Activated CD4-positive, alpha-beta T cell treated with anti-CD3 and anti-CD28 coated beads for 36 hours (primary cell): Measurements from ENCODE around the gene ISG20. TPM values are rescaled to one million over a fixed set of nuclear protein-coding genes. Genes with fewer than 3 reads are reported as not detected.
A peak's percentile ranks its signal among the peaks of the same experiment; 100 is the strongest.
"Not testable (repeated sequence)": the region's sequence is repeated elsewhere in the genome, so short reads cannot be mapped to it uniquely, and the experiment has no call there.

ENCODE experiments used
- ATAC-seq: fragments of 200-7000 bp; cut with Tn5 transposase; one replicate; pipeline ENCODE4 v1.10.0; 2021; ENCODE audit warnings: mild to moderate bottlenecking, moderate library complexity
- CTCF ChIA-PET: fragments of 350-600 bp; sonication (Branson Sonifier 250); formaldehyde crosslinking; loops from one replicate; lab custom pipeline; 2021; ENCODE audit warnings: antibody characterized with exemption; lab: Charles Lee
- POLR2A ChIA-PET: fragments of 350-600 bp; sonication (Branson Sonifier 250); formaldehyde crosslinking; loops from one replicate; lab custom pipeline; 2021; ENCODE audit warnings: antibody characterized with exemption, inconsistent platforms; lab: Charles Lee
- DNase-seq: peaks from one replicate; pipeline ENCODE4 v3.0.0-alpha.2; 2020
- H3K27ac Mint-ChIP-seq: one replicate; pipeline ENCODE4 v1.8.0; 2021; ENCODE audit warnings: mixed read lengths
- H3K27me3 Mint-ChIP-seq: one replicate; pipeline ENCODE4 v1.8.0; 2021; ENCODE audit warnings: mixed read lengths
- H3K36me3 Mint-ChIP-seq: one replicate; pipeline ENCODE4 v1.8.0; 2021; ENCODE audit warnings: low read depth, mixed read lengths
- H3K4me1 Mint-ChIP-seq: one replicate; pipeline ENCODE4 v1.8.0; 2021; ENCODE audit warnings: mixed read lengths
- H3K4me3 Mint-ChIP-seq: one replicate; pipeline ENCODE4 v1.8.0; 2021; ENCODE audit warnings: mild to moderate bottlenecking, moderate library complexity, mixed read lengths
- H3K9me3 Mint-ChIP-seq: one replicate; pipeline ENCODE4 v1.8.0; 2021; ENCODE audit warnings: low read depth, mixed read lengths
- intact Hi-C, 2 experiments: fragments of 100-400 bp; cut with DNase I in 1 of 2; cut with micrococcal nuclease in 1 of 2; formaldehyde crosslinking; loops; one replicate each; pipeline versions ENCODE4 v1.14.2 to v1.15.1; 2022 to 2024; cut with DNase I, micrococcal nuclease
- total RNA-seq, 2 experiments: library from RNA; stranded (reverse); gene quantifications; one replicate each; pipeline ENCODE4 v1.2.3, GENCODE V29; 2021

Gene ISG20
- total RNA-seq, 2 experiments from 2014 or later, result 107 to 120 TPM

DNA sequence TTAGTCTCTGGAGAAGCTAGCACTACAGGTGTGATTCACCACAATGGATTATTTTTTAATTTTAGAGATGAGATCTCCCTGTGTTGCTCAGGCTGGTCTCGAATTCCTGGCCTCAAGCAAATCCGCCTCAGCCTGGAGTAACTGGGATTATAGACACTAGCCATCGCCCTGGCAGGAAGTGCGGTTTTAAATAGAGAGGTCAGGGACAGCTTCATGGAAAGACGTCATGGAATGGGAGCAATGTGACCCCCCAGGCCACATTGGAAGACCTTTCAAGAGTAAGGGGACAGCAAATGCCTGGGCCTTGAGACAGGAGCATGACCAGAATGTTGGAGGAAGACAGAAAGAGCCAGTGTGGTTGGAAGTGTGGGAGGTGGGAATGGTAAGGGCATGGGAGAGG is 2.2 kb upstream of the ISG20 start:
- ChIA-PET CTCF (interaction anchor here (0.7 to 2.7 kb wide), 3 partner anchors 12 to 50 kb away, joined by 4 to 25 read pairs (median 11); partner anchors contain the start of gene AEN), POLR2A (interaction anchor here (0.6 to 2.0 kb wide), 2 partner anchors 15 to 21 kb away, joined by 3 to 11 read pairs; partner anchors contain the start of gene AEN)
- peak overlapping the region; percentile 98 for H3K27ac Mint-ChIP-seq
- ATAC-seq (no peak), DNase-seq (no peak)
- no peaks in the 10 kb centered on the region for H3K27me3 Mint-ChIP-seq
- H3K4me1 Mint-ChIP-seq, result peaks cover 91% of the 10 kb centered on the region
- H3K4me3 Mint-ChIP-seq, result peak overlapping the region; percentile 72
- H3K9me3 Mint-ChIP-seq, result no peaks in the 10 kb centered on the region
- intact Hi-C loops, result no loop called here
- H3K36me3 Mint-ChIP-seq, result peaks cover 52% of the 10 kb centered on the region

DNA sequence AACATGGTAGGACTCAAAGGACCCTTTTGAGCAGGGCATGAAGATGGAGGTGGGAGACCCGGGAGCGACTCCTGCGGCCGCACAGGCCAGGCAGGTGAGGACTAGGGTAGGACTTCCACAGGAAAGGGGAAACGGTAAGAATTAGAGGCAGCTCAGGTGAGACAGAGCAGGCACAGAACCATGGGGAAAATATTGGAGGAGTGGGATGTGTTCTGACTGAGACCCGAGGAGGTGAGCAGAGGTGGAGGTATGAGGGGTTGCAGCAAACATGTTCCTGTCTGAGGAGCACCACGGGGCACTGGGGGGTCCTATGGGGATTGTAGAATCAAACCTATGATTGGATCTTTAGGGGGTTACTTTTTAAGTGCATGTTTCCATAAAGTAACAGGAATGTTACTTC is 1.4 kb upstream of the ISG20 start:
- ChIA-PET CTCF (interaction anchor here (1.8 kb wide), 2 partner anchors 13 to 16 kb away, joined by 11 to 13 read pairs; partner anchors contain the start of gene AEN), POLR2A (interaction anchor here (2.1 kb wide), 1 partner anchor 14 kb away, joined by 21 read pairs; no protein-coding TSS in a partner anchor)
- Mint-ChIP-seq H3K4me3 (peak overlapping the region; percentile 87), H3K27ac (peak overlapping the region; percentile 98), H3K9me3 (no peaks in the 10 kb centered on the region), H3K4me1 (peaks cover 88% of the 10 kb centered on the region), H3K36me3 (peaks cover 51% of the 10 kb centered on the region), H3K27me3 (no peaks in the 10 kb centered on the region)
- intact Hi-C loops, result no loop called here
- no peak for ATAC-seq
- no peak for DNase-seq

DNA sequence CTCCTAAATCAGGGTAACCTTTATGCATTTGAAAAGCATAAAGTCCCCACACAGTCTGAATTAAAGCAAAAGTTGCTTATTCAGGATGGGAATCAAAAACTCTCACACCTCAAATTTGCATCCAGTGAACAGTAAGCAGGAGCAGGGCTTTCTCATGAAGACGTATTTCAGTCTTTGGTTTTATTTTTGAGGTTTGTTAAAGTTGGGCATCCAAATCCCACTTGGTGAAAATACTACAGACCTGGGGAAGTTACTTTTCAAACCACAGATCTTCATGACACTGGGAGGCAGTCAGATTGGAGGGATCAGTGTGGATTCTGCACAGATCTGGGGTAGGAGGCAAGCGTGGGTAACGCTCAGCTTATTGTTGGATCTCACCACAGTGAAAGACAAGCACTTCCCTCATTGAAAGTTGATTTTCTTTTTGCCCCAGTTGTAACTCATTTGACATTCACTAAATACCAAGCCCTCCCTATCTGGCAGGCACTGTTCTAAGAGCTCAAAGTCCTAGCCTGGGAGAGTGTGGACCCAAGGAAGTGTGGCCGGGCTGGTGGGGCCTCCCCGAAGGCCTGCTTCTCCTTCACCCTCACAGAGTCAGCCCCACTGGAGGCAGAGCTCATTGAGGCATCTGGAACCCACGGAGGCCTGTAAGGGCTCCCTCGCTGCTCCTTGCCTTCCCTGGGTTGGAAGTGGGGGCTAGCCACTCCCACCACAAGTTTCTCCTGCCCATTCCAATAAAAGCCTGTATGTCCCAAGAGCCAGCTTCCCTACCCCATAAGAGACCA is 783 bp upstream of the ISG20 start:
- POLR2A ChIA-PET, result interaction anchor here (0.8 to 2.1 kb wide), 7 partner anchors 10 to 540 kb away, joined by 3 to 21 read pairs (median 5); partner anchors contain the start of genes ABHD2, MRPL46 and MRPS11
- ATAC-seq, result peak; percentile 2
- CTCF ChIA-PET, result interaction anchor here (0.6 to 1.8 kb wide), 12 partner anchors 10 to 508 kb away, joined by 3 to 13 read pairs (median 4); partner anchors contain the start of gene AEN
- Mint-ChIP-seq H3K27me3 (no peaks in the 10 kb centered on the region), H3K4me3 (peak overlapping the region; percentile 87), H3K4me1 (peaks cover 87% of the 10 kb centered on the region), H3K27ac (peak overlapping the region; percentile 98), H3K9me3 (no peaks in the 10 kb centered on the region), H3K36me3 (peaks cover 50% of the 10 kb centered on the region)
- intact Hi-C loops, result loop anchor here (1.0 kb wide), 4 partner anchors 11 to 92 kb away; partner anchors contain the start of gene DET1 (in 1 of the 2)
- no peak for DNase-seq

DNA sequence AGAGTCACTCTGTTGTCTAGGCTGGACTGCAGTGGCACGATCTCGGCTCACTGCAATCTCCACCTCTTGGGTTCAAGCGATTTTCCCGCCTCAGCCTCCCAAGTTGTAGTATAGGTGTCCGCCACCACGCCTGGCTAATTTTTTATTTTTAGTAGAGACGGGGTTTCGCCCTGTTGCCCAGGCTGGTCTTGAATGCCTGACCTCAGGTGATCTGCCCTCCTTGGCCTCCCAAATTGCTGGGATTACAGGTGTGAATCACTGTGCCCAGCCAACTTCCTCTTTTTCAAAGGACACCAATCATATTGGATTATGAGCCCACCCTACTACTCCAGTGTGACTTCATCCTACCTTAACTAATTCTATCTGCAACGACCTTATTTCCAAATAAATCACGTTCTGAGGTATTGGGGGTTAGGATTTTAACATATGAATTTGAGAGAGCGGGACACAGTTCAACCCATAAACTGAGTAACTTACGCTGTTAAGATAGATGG is 3.2 kb downstream of the ISG20 start:
- CTCF ChIA-PET, result interaction anchor here (0.6 kb wide), 1 partner anchor 77 kb away, joined by 5 read pairs; no protein-coding TSS in a partner anchor
- Mint-ChIP-seq H3K9me3 (no peaks in the 10 kb centered on the region), H3K36me3 (peaks cover 43% of the 10 kb centered on the region), H3K4me1 (peaks cover 79% of the 10 kb centered on the region), H3K27me3 (no peaks in the 10 kb centered on the region), H3K4me3 (no peak overlapping the region), H3K27ac (peak overlapping the region; percentile 59)
- DNase-seq (no peak), ATAC-seq (no peak)
- POLR2A ChIA-PET, result no interaction called here
- intact Hi-C loops, result no loop called here

GRCh38 chr15:88642514-88642913 is 3.7 kb downstream of the ISG20 start:
- CTCF ChIA-PET, result interaction anchor here (0.5 kb wide), 1 partner anchor 356 kb away, joined by 3 read pairs; no protein-coding TSS in a partner anchor
- Mint-ChIP-seq H3K27ac (peak overlapping the region; percentile 59), H3K4me1 (peaks cover 78% of the 10 kb centered on the region), H3K36me3 (peaks cover 43% of the 10 kb centered on the region)
- ATAC-seq, H3K4me3 Mint-ChIP-seq, H3K27me3 Mint-ChIP-seq, H3K9me3 Mint-ChIP-seq, POLR2A ChIA-PET, intact Hi-C loops: not testable (repeated sequence)
- DNase-seq, result peak; percentile 4

GRCh38 chr15:88644741-88645140 is 5.9 kb downstream of the ISG20 start:
- H3K27ac Mint-ChIP-seq, result no peak overlapping the region
- intact Hi-C loops, result no loop called here
- DNase-seq (peak; percentile 3), ATAC-seq (no peak)
- no peaks in the 10 kb centered on the region for H3K27me3 Mint-ChIP-seq
- CTCF ChIA-PET, result interaction anchor here (0.6 kb wide), 1 partner anchor 1476 kb away, joined by 3 read pairs; no protein-coding TSS in a partner anchor
- no peak overlapping the region for H3K4me3 Mint-ChIP-seq
- peaks cover 79% of the 10 kb centered on the region for H3K4me1 Mint-ChIP-seq
- H3K36me3 Mint-ChIP-seq, result peaks cover 49% of the 10 kb centered on the region
- POLR2A ChIA-PET, result no interaction called here
- no peaks in the 10 kb centered on the region for H3K9me3 Mint-ChIP-seq

DNA sequence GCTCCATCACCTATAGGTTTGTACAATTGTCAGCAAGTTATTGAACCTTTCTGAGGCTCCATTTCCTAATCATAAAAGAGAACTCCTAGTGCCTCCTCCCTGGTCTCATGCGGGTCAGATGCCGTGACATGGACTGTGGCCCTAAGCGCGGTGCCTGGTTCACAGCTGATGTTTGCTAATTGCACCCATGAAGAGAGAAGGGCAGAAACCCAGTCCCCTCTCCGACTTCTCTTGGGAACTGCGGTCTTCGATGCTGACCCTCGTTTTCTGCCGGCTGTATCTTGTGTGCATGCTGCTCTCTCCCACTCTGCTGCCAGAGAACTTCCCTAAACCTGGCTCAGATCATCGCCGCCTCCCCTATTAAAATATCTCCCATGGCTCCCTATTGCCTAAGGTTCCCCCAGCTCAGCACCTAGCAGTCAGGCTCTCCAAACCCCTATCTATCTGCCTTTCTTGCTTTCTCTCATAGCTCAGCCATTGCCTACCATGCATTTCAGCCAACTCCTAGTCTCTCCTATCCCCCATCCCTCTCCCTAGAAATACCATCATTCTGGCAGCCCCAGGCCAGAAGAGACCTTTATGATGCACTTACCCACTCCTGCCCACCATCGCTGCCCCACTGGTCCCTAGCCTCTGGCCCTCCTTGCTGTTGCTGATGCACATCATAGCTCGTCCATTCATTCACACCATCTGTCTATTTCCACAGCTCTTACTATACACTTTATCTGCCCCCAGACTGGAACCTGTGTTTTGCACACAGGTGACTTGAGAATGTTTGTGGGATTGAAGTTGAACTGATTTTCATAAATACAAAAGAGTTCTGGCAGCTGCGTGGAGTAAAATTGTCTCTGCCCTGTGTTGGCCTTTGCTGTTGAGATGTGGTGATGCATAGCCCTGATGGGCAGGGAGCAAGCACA is 6.6 kb downstream of the ISG20 start:
- H3K27ac Mint-ChIP-seq, result peak overlapping the region; percentile 4
- H3K36me3 Mint-ChIP-seq, result peaks cover 43% of the 10 kb centered on the region
- peaks cover 79% of the 10 kb centered on the region for H3K4me1 Mint-ChIP-seq
- intact Hi-C loops, result no loop called here
- DNase-seq, result no peak
- ATAC-seq, result no peak
- H3K9me3 Mint-ChIP-seq, result no peaks in the 10 kb centered on the region
- CTCF ChIA-PET, result interaction anchor here (0.6 to 1.8 kb wide), 2 partner anchors 10 to 1477 kb away, joined by 3 to 4 read pairs; no protein-coding TSS in a partner anchor
- H3K27me3 Mint-ChIP-seq, result no peaks in the 10 kb centered on the region
- no peak overlapping the region for H3K4me3 Mint-ChIP-seq
- POLR2A ChIA-PET, result no interaction called here

- intact Hi-C loops, result no loop called here
- CTCF ChIA-PET, result interaction anchor here (1.8 kb wide), 1 partner anchor 11 kb away, joined by 4 read pairs; no protein-coding TSS in a partner anchor
- peaks cover 43% of the 10 kb centered on the region for H3K36me3 Mint-ChIP-seq
- no peaks in the 10 kb centered on the region for H3K9me3 Mint-ChIP-seq
- POLR2A ChIA-PET, result no interaction called here
- peak overlapping the region; percentile 4 for H3K27ac Mint-ChIP-seq
- no peaks in the 10 kb centered on the region for H3K27me3 Mint-ChIP-seq
- ATAC-seq (no peak), DNase-seq (no peak)
- H3K4me1 Mint-ChIP-seq, result peaks cover 79% of the 10 kb centered on the region
- no peak overlapping the region for H3K4me3 Mint-ChIP-seq
Observed at GRCh38 chr15:88646088-88646405, 7.2 kb downstream of the ISG20 start.

DNA sequence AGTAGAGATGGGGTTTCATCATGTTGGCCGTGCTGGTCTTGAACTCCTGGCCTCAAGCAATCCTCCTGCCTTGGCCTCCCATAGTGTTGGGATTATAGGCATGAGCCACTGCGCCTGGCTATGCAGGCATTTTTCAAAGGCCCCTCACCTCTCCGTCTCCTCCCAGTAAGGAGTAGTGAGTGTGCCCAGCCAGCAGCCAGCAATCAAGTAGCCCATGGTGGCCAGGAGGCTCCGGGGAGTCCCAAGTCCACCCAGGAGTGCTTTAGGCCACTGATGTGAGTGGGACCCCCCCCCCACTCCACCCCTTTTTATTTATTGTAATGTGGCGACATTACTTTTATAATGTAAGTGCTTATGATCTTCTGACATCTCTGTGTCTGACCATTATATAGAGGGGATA is 8.1 kb downstream of the ISG20 start:
- intact Hi-C loops, result no loop called here
- peak overlapping the region; percentile 98 for H3K27ac Mint-ChIP-seq
- DNase-seq (no peak), ATAC-seq (no peak)
- CTCF ChIA-PET, result interaction anchor here (0.9 to 1.8 kb wide), 2 partner anchors 8 to 12 kb away, joined by 4 read pairs; partner anchors contain the start of gene ISG20
- peaks cover 50% of the 10 kb centered on the region for H3K36me3 Mint-ChIP-seq
- H3K27me3 Mint-ChIP-seq, result no peaks in the 10 kb centered on the region
- POLR2A ChIA-PET, result no interaction called here
- H3K4me3 Mint-ChIP-seq, result no peak overlapping the region
- peaks cover 82% of the 10 kb centered on the region for H3K4me1 Mint-ChIP-seq
- H3K9me3 Mint-ChIP-seq, result no peaks in the 10 kb centered on the region

DNA sequence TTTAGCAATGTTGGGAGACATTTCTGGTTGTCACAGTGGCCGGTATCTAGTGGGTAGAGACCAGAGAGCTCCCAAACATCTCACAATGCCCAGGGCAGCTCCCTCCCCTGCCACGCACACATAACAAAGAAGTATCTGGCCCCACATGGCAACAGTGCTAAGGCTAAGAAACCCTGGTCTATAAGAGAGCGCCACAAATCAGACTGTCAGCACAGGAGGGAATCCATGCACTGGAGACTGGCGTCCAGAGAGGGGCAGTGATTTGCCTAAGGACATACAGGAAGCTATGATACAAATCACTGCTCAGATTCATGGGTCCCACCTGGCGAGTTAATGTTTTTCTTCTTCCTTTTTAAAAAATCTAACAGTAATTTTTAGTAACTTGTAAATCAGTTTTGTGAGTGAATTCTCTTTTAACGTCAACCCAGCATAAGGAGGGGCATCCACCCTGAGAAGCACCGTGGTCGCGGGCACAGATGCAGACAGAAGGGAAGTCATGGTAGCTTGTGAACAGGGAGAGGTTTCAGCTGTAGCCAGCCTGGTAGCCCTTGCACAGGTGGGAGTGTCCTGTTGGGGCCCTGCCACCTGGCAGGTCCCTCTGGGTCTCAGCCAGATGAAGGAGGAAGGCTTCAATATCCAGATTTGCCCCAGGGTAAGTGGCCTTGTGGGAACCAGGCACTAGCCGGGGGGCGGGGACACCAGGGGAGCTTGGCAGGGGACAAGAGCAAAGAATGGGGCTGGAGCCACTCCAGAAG is 8.7 kb downstream of the ISG20 start:
- Mint-ChIP-seq H3K27ac (peak overlapping the region; percentile 98), H3K36me3 (peaks cover 45% of the 10 kb centered on the region), H3K4me1 (peaks cover 79% of the 10 kb centered on the region), H3K4me3 (no peak overlapping the region), H3K27me3 (no peaks in the 10 kb centered on the region), H3K9me3 (no peaks in the 10 kb centered on the region)
- POLR2A ChIA-PET, result no interaction called here
- intact Hi-C loops, result loop anchor here in 1 of 2 experiments (2.0 kb wide), 1 partner anchor 13 kb away; no protein-coding TSS in a partner anchor
- ATAC-seq (no peak), DNase-seq (peak; percentile 13)
- CTCF ChIA-PET, result interaction anchor here (0.9 to 1.8 kb wide), 2 partner anchors 9 to 13 kb away, joined by 4 read pairs; partner anchors contain the start of gene ISG20
